Lower lobe of right lung (tissue), 2 donors: ENCODE data around the gene TKFC. TPM values are rescaled to one million over a fixed set of nuclear protein-coding genes. Genes with fewer than 3 reads are reported as not detected.

ENCODE experiments used
- ATAC-seq, 2 donors: fragments of 200-7000 bp; cut with Tn5 transposase; one replicate each; pipeline ENCODE4 v1.9.1; 2020 to 2022; ENCODE audit warnings: mild to moderate bottlenecking in 2 of 2, moderate library complexity in 2 of 2
- DNase-seq: peaks from one replicate; pipeline ENCODE4 v3.0.0-alpha.2; 2020
- H3K27ac ChIP-seq: fragments of 200-600 bp; one replicate; pipeline ENCODE4 v1.8.0; 2022
- H3K27me3 ChIP-seq: fragments of 200-600 bp; one replicate; pipeline ENCODE4 v1.8.0; 2022; ENCODE audit warnings: low read depth
- H3K36me3 ChIP-seq: fragments of 200-600 bp; one replicate; pipeline ENCODE4 v1.8.0; 2022; ENCODE audit warnings: mild to moderate bottlenecking
- H3K4me1 ChIP-seq: fragments of 200-600 bp; one replicate; pipeline ENCODE4 v1.8.0; 2022
- H3K4me3 ChIP-seq: fragments of 200-600 bp; one replicate; pipeline ENCODE4 v1.8.0; 2022; ENCODE audit warnings: mild to moderate bottlenecking
- H3K9me3 ChIP-seq: fragments of 200-600 bp; one replicate; pipeline ENCODE4 v1.8.0; 2022
- intact Hi-C: fragments of 100-400 bp; cut with DNase I; formaldehyde crosslinking; loops from one replicate; pipeline ENCODE4 v1.11.0; 2022
- long read RNA-seq: library from polyadenylated mRNA; unstranded; transcript quantifications from one replicate; pipeline ENCODE4 v2.0.0, GENCODE V29; 2021
- total RNA-seq: library from RNA; stranded (reverse); fragmentation: NEBNext Ultra II Directional; extraction: Animal tissue kit (Norgen Biotek cat#: 25700); gene quantifications from one replicate; pipeline ENCODE4 v1.2.1, GENCODE V29; 2021
- TF ChIP-seq, protein P1 (sequence below): fragments of 200-600 bp; IDR thresholded peaks from one replicate; pipeline ENCODE4 v1.8.0; 2022; ENCODE audit warnings: antibody characterized with exemption, mild to moderate bottlenecking
- donor health status: DM: no; HTN: yes; CAD: no; lungs with severe emphysema.

The TKFC gene, protein sequence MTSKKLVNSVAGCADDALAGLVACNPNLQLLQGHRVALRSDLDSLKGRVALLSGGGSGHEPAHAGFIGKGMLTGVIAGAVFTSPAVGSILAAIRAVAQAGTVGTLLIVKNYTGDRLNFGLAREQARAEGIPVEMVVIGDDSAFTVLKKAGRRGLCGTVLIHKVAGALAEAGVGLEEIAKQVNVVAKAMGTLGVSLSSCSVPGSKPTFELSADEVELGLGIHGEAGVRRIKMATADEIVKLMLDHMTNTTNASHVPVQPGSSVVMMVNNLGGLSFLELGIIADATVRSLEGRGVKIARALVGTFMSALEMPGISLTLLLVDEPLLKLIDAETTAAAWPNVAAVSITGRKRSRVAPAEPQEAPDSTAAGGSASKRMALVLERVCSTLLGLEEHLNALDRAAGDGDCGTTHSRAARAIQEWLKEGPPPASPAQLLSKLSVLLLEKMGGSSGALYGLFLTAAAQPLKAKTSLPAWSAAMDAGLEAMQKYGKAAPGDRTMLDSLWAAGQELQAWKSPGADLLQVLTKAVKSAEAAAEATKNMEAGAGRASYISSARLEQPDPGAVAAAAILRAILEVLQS
- 35.0 TPM for total RNA-seq
- long read RNA-seq, full-length matches to known transcripts = 10 of 30 reads
- long read RNA-seq, partial matches to known transcripts = 9 of 30 reads
- long read RNA-seq, other reads (novel, unspliced or antisense) = 11 of 30 reads

DNA sequence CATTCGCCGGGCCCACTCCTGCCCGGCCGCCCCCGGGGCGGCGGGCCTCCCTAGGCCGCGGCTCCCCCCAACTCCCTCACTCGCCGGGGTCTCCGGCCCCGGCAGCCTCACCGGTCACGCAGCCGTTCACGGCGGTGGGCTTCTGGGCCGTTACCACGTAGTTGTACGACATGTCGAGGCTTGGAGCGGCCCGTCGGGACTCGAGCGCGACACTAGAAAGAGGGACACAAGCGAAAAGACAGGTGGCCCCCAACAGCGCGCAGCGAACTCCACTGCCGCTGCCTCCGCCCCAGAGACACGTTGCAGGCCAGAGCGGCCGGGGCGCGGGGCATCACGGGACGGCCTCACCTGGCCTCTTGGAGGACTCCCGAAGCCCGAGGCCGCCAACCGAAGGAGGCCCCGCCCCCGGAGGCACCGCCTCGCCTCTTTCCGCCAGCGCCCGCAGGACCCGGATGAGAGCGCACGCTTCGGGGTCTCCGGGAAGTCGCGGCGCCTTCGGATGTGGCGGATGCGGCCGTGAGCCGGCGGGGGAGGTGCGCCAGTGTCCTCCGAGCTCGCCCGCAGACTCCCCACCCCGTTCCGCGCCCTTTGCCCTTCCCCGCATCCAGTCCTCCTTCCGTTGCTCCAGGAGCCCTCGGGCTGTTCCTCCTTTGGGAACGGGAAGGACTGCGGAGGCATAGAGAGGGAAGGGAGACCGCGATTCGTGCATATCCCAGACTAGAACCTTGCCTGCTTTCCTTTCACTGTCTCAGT lies at the start of gene TKFC, which contains the start of gene DDB1:
Gene TKFC, plus strand, starts transcription at position 432 of the 753 bp plus-strand sequence. CDS start 1,501 bp downstream, outside the sequence.
Gene DDB1, minus strand, starts transcription at position 309 of the 753 bp plus-strand sequence. Its CDS starts 137 bp downstream, at position 172.
- ATAC-seq = peak; percentile 97 to 98
- Histone ChIP-seq H3K27me3 (no peaks in the 10 kb centered on the region), H3K4me3 (peak within 1 kb of the TSS; percentile 89), H3K36me3 (peaks cover 22% of the 10 kb centered on the region), H3K4me1 (peaks cover 45% of the 10 kb centered on the region), H3K9me3 (no peaks in the 10 kb centered on the region), H3K27ac (peak within 1 kb of the TSS; percentile 92)
- DNase-seq = peak; percentile 97
- TF ChIP-seq, protein P1, sequence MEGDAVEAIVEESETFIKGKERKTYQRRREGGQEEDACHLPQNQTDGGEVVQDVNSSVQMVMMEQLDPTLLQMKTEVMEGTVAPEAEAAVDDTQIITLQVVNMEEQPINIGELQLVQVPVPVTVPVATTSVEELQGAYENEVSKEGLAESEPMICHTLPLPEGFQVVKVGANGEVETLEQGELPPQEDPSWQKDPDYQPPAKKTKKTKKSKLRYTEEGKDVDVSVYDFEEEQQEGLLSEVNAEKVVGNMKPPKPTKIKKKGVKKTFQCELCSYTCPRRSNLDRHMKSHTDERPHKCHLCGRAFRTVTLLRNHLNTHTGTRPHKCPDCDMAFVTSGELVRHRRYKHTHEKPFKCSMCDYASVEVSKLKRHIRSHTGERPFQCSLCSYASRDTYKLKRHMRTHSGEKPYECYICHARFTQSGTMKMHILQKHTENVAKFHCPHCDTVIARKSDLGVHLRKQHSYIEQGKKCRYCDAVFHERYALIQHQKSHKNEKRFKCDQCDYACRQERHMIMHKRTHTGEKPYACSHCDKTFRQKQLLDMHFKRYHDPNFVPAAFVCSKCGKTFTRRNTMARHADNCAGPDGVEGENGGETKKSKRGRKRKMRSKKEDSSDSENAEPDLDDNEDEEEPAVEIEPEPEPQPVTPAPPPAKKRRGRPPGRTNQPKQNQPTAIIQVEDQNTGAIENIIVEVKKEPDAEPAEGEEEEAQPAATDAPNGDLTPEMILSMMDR = no peak
- intact Hi-C loops = loop anchor here (10.0 kb wide), 1 partner anchor 62 kb away; the partner anchor contains the start of gene TMEM216

DNA sequence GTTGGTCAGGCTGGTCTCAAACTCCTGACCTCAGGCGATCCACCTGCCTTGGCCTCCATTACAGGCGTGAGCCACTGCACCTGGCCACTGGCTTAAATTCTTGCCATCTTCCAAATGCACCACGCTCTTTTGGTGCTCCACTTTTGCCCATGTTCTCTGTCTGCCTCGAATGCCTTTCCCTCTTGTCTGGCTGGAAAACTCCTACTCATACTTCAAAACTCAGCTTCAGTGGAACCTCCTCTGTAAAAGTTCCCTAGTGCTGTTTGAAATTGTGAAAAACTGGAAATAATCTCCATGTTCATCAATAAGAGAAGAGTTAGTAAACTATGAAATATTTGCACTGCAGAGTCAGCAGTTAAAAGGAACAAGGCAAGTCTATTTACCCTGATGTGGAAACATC lies 49.4 kb upstream of the TKFC start:
- no peaks in the 10 kb centered on the region for H3K9me3 ChIP-seq
- no peaks in the 10 kb centered on the region for H3K4me1 ChIP-seq
- no peak overlapping the region for H3K4me3 ChIP-seq
- TF ChIP-seq, protein P1 = no peak
- DNase-seq = no peak
- no peak for ATAC-seq
- intact Hi-C loops = no loop called here
- peaks cover 5% of the 10 kb centered on the region for H3K27me3 ChIP-seq
- no peaks in the 10 kb centered on the region for H3K36me3 ChIP-seq
- no peak overlapping the region for H3K27ac ChIP-seq

DNA sequence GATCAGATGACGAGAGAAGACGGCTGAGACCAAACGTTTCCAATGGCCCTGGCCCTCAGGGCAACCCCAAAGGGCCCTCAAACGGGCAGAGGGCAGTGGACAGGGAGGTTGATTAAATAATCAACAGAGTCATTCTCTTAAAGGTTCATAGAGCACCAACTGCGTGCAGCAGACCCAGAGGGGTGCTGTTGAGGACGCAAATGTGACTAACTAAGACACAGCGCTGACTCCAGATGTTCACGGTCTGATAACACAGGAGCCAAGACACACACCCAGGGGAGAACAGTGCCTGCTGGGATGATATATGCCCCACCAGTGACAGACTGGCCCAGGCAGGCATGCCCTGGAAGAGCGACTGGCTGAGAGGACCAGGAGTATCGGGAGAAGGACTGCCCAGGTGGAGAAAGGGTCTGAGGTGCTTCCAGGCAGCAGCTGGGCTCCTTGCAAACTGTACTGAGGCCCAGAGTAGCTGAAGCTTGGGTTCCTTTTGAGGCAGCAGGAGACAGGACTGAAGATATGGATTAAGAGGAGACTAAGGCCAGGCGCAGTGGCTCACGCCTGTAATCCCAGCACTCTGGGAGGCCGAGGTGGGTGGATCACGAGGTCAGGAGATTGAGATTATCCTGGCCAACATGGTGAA lies 45.6 kb upstream of the TKFC start:
- Histone ChIP-seq H3K4me1 (no peaks in the 10 kb centered on the region), H3K36me3 (no peaks in the 10 kb centered on the region), H3K9me3 (no peaks in the 10 kb centered on the region), H3K27me3 (peaks cover 7% of the 10 kb centered on the region), H3K27ac (no peak overlapping the region), H3K4me3 (no peak overlapping the region)
- no peak for DNase-seq
- TF ChIP-seq, protein P1 = no peak
- no peak for ATAC-seq
- intact Hi-C loops = no loop called here

DNA sequence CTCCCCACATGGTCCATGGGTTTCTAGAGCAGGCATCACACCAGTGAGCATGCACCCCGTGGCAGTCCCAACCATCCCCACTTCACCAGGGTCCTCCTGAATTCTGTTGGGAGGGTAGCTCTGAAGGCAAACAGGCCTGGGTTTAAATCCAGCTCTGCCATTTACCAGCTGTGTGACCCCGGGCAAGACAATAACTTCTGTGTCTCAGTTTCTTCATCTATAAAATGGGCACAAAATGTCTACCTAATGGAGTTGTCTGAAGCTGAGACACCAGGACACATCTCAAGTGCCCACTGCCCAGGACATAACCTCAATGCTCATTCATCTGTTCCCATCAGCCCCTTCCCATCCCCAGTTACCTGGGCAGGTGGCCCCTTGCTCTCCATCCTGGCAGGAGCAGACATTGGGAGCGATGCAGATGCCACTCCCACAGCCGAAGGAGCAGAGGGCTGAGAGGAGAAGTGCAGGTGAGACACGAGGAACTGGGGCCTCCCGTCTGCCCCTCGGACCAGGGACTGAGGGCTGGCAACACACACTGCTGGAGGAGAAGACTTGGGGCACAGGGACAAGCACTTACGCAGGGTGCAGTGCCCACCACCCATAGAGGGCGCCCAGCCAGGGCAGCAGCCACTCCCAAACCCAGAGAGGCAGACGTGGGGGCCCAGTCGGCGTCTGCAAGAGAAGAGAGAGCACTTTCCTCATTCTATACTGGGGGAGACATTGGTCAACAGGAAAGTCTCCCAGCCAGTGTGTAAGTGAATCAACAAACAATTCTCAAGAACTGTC lies 41.9 kb upstream of the TKFC start:
- Histone ChIP-seq H3K4me1 (peaks cover 27% of the 10 kb centered on the region), H3K27me3 (peaks cover 34% of the 10 kb centered on the region), H3K36me3 (no peaks in the 10 kb centered on the region), H3K4me3 (no peak overlapping the region), H3K9me3 (no peaks in the 10 kb centered on the region), H3K27ac (no peak overlapping the region)
- TF ChIP-seq, protein P1 = no peak
- DNase-seq (peak; percentile 23), ATAC-seq (no peak)
- intact Hi-C loops = no loop called here
